SW 1271 (cell line): ENCODE data around the gene PMPCA.
A peak's percentile ranks its signal among the peaks of the same experiment; 100 is the strongest.

Experiments
- DNase-seq, 2 experiments: peaks; one replicate each; lab custom pipeline; 2025; lab: John Stamatoyannopoulos, UW

PMPCA gene

GRCh38 chr9:136410500-136411287 lies at the start of gene PMPCA, which contains the start of gene ENTR1:
Gene PMPCA, plus strand, starts transcription at chr9:136410658. Its CDS starts 11 bp downstream, at chr9:136410669.
Gene ENTR1, minus strand, starts transcription at chr9:136410614. Its CDS starts 217 bp downstream, at chr9:136410397.
- peak; percentile 69 to 81 for DNase-seq

- no peak for DNase-seq
Observed at GRCh38 chr9:136361047-136361753, 49.3 kb upstream of the PMPCA start.

- DNase-seq, result no peak
Observed at GRCh38 chr9:136361754-136362449, 48.6 kb upstream of the PMPCA start.

DNA sequence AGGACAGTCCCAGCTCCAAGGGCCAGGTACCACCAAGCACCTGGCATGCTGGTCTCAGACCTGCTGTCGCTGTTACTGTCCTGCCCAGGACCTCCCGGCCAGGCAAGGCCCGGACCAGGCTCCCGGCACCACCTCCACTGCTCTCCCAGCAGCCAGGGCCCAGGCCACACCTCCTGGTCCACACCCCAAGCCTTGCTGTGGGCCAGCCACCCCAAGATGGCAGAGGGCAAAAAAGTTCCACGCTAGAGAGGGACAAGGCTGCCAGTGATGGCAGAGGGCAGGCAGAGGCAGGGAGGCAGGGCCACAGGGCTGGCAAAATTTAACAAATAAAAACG lies 48.0 kb upstream of the PMPCA start:
- no peak for DNase-seq

- DNase-seq, result peak; percentile 79 to 90
Observed at GRCh38 chr9:136363106-136363948, 47.1 kb upstream of the PMPCA start, which contains the start of gene DNLZ. Gene DNLZ, minus strand, starts transcription at chr9:136363744. Its CDS starts 30 bp downstream, at chr9:136363714.

DNA sequence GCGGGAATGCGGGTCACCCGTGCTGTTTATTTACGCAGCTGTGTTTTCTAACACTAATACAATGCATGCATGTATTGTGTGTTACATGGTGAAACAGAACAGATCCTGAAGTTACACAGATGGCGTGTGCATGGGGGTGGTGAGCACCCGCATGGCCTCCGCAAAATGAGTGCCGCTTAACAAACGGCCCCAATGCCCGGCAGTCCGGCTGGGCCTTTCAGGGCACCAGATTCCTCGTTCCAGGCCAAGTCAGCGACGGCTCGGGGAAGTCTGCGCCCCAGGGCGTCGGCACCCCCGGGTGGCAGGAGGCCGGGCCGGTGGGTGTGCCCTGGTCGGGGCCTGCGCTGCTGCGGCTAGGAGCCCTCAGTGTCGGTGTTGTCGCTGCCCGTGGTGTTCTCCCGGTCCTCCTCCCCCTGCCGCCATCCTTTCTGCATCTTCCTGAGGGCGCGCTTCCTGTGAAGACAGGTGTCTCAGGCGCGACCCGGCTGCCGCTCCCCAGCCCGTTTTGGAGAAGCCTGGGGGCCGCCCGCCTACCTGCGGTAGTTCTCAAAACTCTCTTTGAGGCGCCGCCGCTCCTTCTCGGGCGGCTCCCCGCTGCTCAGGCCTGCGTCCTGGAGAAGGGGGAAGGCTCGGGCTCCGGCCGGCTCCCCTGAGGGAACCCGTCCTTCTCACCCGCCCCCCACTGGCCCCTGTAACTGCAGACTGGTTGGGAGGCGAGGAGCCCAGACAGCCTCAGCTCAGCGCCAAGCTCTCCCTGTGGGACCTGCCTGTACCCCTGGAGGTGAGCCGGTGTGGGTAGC lies 46.3 kb upstream of the PMPCA start:
- no peak for DNase-seq

DNA sequence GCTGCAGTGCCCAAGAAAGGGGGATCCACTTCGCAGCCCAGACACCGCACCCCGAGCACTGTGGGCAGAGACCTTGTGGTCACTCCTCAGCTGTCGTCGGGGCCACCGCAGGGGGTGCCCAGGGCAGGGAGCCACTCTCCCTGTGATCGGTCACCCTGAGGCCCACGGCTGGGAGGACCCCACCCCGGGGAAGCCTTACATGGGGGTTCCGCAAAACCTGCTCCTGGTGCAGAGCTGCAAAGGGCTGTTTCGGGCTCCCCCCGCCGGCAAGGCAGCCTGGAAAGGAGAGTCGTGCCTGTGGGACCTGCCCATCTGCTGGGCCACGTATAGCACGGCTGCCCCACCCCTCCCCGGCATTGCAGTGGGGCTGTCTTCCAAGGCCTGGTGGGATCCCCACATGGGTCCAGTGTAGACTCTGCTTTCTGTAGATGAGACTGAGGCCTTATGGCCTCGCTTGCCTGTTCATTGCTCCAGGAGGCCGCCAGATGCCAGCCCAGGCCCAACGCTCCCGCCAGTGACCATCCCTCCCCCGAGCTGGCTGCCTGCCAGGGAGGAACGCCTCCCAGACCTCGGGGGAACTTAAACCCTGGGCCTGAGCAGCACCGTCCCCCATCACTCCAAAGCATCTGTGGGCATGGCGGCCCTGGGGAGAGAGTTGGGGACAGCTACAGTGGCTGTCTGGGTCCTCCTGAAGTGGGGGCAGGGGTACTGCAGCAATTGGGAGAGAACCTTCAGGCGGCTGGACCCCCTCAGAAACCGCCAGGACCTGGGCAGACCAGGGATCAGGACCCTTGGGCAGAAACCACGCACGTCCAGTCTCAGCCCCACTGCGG lies 45.3 kb upstream of the PMPCA start:
- no peak for DNase-seq

DNA sequence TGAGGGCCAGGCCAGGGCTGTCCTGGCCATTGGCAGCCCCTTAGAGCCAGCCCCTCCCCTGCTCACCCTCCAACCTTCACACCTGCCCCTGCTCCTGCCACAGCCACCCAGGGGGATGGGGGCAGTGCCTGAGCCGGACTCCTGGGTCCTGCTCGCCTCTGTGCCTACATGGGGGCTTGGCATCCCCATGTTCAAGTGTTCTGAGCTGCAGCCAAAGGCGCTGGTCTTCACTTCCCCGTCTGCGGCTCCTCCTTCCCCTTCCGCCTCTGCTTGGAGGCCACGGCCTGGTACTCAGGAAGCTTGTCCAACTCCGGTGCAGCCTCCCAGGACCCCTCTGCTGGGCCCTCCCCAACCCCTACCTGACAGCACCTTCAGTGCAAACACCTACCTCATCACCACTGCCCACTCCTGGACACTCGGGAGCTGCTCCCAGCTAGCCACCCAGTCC lies 44.7 kb upstream of the PMPCA start:
- no peak for DNase-seq

- DNase-seq, result no peak
Observed at GRCh38 chr9:136366826-136367225, 43.6 kb upstream of the PMPCA start.

DNA sequence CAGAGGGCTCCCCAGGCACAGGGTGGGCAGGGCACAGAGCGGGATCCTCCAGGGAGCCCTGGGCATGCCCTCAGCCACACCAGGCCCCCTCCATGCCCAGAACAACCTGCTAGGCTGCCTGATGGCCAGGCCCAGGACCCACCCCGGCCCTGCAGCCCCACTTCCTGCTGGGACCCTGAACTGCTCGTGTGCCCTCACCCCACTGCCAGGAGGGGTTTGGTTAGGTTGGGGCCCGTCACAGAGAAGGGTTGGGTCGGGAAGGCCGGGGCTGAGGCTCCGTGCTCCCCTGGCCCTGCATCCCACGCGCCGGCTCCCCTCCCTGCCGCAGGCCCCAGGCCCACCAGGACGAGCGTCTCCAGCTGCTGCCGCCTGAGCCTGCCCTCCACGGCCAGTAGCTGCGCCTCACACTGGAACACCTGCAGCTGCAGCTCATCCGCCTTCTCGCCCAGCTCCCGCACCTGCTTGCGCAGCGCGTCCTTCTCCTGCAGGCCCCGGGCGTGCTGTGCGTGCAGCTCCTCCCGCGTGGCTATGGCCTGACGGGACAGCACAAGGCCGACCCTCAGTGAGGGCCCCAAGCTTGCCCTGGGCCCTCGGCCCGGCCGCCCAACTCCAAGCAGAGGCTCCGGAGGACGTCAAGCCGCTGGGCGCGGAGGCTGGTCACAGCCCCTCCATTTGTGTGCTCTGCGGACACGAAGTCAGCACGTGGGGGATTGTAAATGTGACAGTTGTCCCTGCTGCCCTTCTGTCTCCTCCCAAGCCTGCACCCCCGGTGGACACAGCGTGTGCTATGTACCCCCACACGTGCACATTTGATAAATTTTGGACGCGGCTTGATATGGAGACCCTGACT lies 42.9 kb upstream of the PMPCA start:
- DNase-seq, result no peak

GRCh38 chr9:136368190-136368589 lies 42.3 kb upstream of the PMPCA start:
- no peak for DNase-seq

GRCh38 chr9:136370037-136370436 lies 40.4 kb upstream of the PMPCA start:
- no peak for DNase-seq

GRCh38 chr9:136370687-136371532 lies 39.5 kb upstream of the PMPCA start:
- DNase-seq, result no peak

GRCh38 chr9:136371533-136371880 lies 39.0 kb upstream of the PMPCA start:
- DNase-seq, result no peak

- no peak for DNase-seq
Observed at GRCh38 chr9:136372006-136372405, 38.5 kb upstream of the PMPCA start.

DNA sequence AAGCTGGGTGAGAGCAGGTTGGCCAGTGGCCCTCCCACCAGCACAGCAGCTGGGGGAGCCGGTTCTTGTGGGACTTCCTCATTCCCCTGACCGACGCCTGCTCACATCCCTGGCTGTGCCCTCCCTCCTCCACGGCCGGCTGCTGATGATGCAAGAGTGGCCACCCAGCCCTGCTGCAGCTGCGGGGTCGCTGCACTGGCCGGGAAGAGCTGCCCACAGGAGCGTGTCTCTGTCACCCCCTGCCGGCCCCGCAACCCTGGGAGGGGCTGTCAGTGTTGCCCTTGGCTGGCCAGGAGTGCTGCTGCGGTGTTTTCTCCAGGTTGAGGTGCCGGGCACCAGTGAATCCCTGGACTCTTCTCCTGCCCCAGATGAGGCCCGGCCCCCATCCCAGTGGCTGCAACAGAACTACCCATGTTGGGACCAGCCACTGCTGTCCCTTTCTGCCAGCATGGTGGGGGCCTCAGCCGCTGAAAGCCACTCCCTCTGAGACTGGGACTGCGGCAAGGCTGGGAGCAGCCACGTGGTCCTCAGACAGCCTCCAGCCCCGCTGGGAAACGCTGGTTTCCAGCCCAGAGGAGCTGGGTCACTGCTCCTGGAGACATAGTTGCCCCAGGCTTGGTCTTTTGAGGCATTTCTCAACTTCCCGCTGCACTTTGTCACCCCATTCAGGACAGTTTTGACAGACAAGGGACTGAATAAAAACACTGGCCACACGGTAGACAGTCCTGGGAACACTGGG lies 37.7 kb upstream of the PMPCA start:
- no peak for DNase-seq
